Heart left ventricle (tissue), 13 donors: Measurements from ENCODE around the gene BABAM1.

Experiments used
- POLR2A ChIP-seq, 2 donors: fragments of 450-650 bp; IDR thresholded peaks; one replicate each; pipeline ENCODE4 v1.6.1; 2017; ENCODE audit warnings: antibody characterized with exemption in 2 of 2, mild to moderate bottlenecking in 2 of 2, moderate library complexity in 2 of 2
- TF ChIP-seq, protein P1 (sequence below), 12 donors: fragments of 200-600 bp; sonication (generic) in 4 of 12; IDR thresholded peaks; one replicate each; pipeline versions ENCODE4 v1.5.0 to v1.8.0; 2018 to 2022; ENCODE audit warnings: antibody characterized with exemption in 12 of 12, mild to moderate bottlenecking in 5 of 12
- donor health status: ischemic (EF 13 %, LVEDD 7.1; RV severe dilation, severe dysfunction).
- donor health status: DM: no; HTN: yes; CAD: no.
- donor health status: DM: no; HTN: no; CAD: no.
- donor health status: ischemic (EF 25% LVEDD 6.9; RV normal size, moderate dysfunction).
- donor health status: ischemic (EF 25% LVEDD 5.7; RV mildly dilated, moderate dysfunction).
- donor health status: ischemic (EF 35%, LVEDD 5.7; RV mildly dilated, moderate dysfunction).
- donor health status: nonischemic (EF 11% LVEDD 7.7; RV severe dilation, severe dysfunction).
- donor health status: DM: yes; HTN: yes; CAD: no.
- donor health status: PGD.
- donor health status: ischemic (EF 29% LVEDD 5.4; RV normal size, mild dysfunction).
- donor health status: nonischemic (EF 23%, LVEDD 6.1; RV moderate dilation, normal function).

GRCh38 chr19:17234911-17235299 is 32.3 kb upstream of the BABAM1 start:
- TF ChIP-seq, protein P1, sequence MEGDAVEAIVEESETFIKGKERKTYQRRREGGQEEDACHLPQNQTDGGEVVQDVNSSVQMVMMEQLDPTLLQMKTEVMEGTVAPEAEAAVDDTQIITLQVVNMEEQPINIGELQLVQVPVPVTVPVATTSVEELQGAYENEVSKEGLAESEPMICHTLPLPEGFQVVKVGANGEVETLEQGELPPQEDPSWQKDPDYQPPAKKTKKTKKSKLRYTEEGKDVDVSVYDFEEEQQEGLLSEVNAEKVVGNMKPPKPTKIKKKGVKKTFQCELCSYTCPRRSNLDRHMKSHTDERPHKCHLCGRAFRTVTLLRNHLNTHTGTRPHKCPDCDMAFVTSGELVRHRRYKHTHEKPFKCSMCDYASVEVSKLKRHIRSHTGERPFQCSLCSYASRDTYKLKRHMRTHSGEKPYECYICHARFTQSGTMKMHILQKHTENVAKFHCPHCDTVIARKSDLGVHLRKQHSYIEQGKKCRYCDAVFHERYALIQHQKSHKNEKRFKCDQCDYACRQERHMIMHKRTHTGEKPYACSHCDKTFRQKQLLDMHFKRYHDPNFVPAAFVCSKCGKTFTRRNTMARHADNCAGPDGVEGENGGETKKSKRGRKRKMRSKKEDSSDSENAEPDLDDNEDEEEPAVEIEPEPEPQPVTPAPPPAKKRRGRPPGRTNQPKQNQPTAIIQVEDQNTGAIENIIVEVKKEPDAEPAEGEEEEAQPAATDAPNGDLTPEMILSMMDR (IDR thresholded peaks at IDR 0.05) = no peak
- TF ChIP-seq POLR2A (IDR thresholded peaks at IDR 0.05) = no peak
